ENCODE data around the gene PHACTR4. TPM values are rescaled to one million over a fixed set of nuclear protein-coding genes. Genes with fewer than 3 reads are reported as not detected.

Gene PHACTR4
- total RNA-seq, 2 experiments from 2014 or later: 19.5 to 21.5 TPM

DNA sequence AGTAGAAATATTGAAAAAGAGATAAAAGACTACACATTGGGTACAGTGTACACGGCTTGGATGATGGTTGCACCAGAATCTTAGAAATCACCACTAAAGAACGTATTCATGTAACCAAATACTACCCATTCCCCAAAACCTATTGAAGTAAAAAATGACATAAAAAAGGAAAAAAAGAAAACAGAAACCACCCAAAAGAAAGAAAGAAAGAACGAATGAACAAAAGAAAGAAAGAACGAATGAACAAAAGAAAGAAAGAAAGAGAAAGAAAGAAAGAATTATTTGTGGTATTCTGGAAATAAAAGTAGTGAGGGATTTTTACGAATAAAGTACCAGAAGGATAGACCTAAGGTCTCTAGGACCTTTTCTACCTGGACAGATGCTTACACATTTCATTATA lies 42.1 kb downstream of the PHACTR4 start:
- Mint-ChIP-seq H3K4me3 (no peak overlapping the region), H3K27me3 (no peaks in the 10 kb centered on the region), H3K9me3 (no peaks in the 10 kb centered on the region), H3K4me1 (ENCODE audit: low read depth) (peaks cover 5% of the 10 kb centered on the region), H3K27ac (no peak overlapping the region), H3K36me3 (no peaks in the 10 kb centered on the region)
- POLR2A ChIA-PET: no interaction called here
- intact Hi-C loops (cut with micrococcal nuclease): no loop called here
- CTCF ChIA-PET: interaction anchor here (1.1 kb wide), 1 partner anchor 51 kb away, joined by 3 read pairs; no protein-coding TSS in a partner anchor
- no peak for DNase-seq

DNA sequence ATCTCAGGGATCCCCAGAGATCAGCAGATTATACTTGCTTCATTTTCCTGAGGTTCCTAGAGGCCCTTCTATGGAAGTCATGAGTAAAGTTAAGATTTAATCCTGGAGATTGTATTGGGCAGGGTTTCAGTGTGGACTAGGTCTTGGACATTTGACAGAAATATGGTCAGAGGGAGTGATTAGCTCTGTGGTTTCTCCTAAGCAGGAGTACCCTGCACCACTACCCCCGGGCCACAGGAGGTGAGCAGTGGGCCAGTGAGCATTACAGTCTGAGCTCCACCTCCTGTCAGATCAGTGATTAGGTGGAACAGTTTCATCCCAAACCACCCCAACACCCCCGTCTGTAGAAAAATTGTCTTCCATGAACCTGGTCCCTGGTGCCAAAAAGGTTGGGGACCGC lies 43.2 kb downstream of the PHACTR4 start:
- no peaks in the 10 kb centered on the region for H3K36me3 Mint-ChIP-seq
- H3K27ac Mint-ChIP-seq: no peak overlapping the region
- H3K4me3 Mint-ChIP-seq: no peak overlapping the region
- H3K27me3 Mint-ChIP-seq: no peaks in the 10 kb centered on the region
- intact Hi-C loops (cut with micrococcal nuclease): no loop called here
- peaks cover 13% of the 10 kb centered on the region for H3K4me1 Mint-ChIP-seq (ENCODE audit: low read depth)
- ChIA-PET CTCF (interaction anchor here (0.7 to 0.9 kb wide), 2 partner anchors 164 to 464 kb away, joined by 3 read pairs; no protein-coding TSS in a partner anchor), POLR2A (no interaction called here)
- no peaks in the 10 kb centered on the region for H3K9me3 Mint-ChIP-seq
- no peak for DNase-seq

DNA sequence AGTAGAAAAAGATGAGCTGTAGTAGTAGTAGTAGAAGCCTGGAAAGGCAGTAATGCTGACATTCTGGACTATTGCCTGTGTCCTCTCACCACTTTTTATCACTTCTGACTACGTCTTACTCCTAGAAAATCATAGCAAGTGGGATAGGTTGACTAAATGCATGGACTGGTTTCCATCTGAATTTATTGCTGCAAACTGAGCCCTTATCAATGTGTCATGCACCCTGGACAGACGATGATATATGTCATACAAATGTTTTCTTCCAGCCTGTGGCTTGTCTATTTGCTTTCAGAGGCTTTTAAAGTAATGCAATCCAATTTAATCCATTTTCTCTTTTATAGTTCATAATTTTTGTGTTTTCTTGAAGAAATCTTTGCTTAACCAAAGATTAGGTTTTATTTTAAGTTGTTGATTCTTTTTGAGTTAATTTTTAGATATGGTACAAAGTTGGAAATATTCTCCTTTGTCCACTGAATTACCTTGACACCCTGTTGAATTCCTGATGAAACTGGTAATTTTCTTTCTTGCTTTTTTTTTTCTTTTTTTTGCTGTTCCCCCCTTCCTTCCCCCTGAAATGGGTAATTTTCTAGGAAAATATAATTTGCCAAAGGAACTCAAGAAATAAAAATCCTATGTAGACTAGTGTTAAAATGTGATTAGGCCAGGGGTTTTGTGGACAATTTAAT lies 47.1 kb downstream of the PHACTR4 start:
- no peaks in the 10 kb centered on the region for H3K9me3 Mint-ChIP-seq
- H3K27ac Mint-ChIP-seq: no peak overlapping the region
- ChIA-PET CTCF (no interaction called here), POLR2A (interaction anchor here (0.5 kb wide), 1 partner anchor 33 kb away, joined by 3 read pairs; no protein-coding TSS in a partner anchor)
- no peak for DNase-seq
- no peaks in the 10 kb centered on the region for H3K27me3 Mint-ChIP-seq
- intact Hi-C loops (cut with micrococcal nuclease): no loop called here
- peaks cover 12% of the 10 kb centered on the region for H3K4me1 Mint-ChIP-seq (ENCODE audit: low read depth)
- no peaks in the 10 kb centered on the region for H3K36me3 Mint-ChIP-seq
- no peak overlapping the region for H3K4me3 Mint-ChIP-seq

DNA sequence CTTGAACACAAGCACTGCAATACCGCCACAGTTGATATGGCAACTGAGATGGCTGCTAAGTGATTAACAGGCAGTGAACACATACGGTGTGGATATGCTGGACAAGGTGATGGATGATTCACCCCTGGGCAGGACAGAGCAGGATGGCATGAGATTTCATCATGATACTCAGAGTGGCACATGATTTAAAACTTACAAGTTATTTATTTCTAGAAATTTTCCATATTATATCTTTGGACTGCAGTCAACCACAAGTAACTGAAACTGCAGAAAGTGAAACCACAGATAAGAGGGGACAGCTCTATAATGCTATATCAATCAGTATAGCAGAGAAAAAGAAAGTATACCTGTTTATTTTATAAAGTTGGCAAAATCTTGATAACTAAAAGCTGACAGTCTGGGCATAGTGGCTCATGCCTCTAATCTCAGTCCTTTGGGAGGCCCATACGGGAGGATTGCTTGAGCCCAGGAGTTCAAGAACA lies 47.9 kb downstream of the PHACTR4 start:
- Mint-ChIP-seq H3K4me1 (ENCODE audit: low read depth) (peaks cover 12% of the 10 kb centered on the region), H3K9me3 (no peaks in the 10 kb centered on the region), H3K36me3 (no peaks in the 10 kb centered on the region), H3K4me3 (no peak overlapping the region), H3K27me3 (no peaks in the 10 kb centered on the region), H3K27ac (no peak overlapping the region)
- peak; percentile 41 for DNase-seq
- ChIA-PET CTCF (interaction anchor here (0.5 to 0.7 kb wide), 2 partner anchors 57 to 169 kb away, joined by 3 to 4 read pairs; no protein-coding TSS in a partner anchor), POLR2A (interaction anchor here (0.5 kb wide), 1 partner anchor 29 kb away, joined by 3 read pairs; no protein-coding TSS in a partner anchor)
- intact Hi-C loops (cut with micrococcal nuclease): no loop called here

DNA sequence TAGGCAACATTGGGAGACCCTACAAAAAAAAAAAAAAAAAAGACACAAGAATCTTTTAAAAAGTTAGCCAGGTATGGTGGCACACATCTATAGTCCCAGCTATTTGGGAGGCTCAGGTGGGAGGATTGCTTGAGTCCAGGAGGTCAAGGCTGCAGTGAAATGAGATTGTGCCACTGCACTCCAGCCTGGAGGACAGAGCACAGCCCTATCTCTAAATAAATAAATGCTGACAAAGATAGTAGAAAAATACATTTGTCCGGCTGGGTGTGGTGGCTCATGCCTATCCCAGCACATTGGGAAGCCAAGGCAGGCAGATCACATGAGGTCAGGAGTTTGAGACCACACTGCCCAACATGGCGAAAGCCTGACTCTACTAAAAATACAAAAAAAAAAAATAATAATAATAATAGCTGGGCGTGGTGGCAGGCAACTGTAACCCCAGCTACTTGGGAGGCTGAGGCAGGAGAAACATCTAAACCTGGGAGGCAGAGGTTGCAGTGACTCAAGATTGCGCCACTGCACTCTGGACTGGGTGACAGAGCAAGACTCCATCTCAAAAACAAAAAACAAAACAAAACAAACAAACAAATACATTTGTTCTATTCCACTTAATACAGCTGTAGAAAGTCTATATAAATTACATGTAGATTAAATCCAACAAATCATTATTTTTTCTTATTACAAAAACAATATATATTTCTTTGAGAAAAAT lies 48.5 kb downstream of the PHACTR4 start:
- DNase-seq: no peak
- H3K27me3 Mint-ChIP-seq: no peaks in the 10 kb centered on the region
- no peak overlapping the region for H3K4me3 Mint-ChIP-seq
- H3K27ac Mint-ChIP-seq: no peak overlapping the region
- POLR2A ChIA-PET: no interaction called here
- peaks cover 12% of the 10 kb centered on the region for H3K4me1 Mint-ChIP-seq (ENCODE audit: low read depth)
- CTCF ChIA-PET: interaction anchor here (0.7 to 1.6 kb wide), 3 partner anchors 8 to 169 kb away, joined by 3 to 4 read pairs (median 4); no protein-coding TSS in a partner anchor
- no peaks in the 10 kb centered on the region for H3K36me3 Mint-ChIP-seq
- H3K9me3 Mint-ChIP-seq: no peaks in the 10 kb centered on the region
- intact Hi-C loops (cut with micrococcal nuclease): no loop called here

DNA sequence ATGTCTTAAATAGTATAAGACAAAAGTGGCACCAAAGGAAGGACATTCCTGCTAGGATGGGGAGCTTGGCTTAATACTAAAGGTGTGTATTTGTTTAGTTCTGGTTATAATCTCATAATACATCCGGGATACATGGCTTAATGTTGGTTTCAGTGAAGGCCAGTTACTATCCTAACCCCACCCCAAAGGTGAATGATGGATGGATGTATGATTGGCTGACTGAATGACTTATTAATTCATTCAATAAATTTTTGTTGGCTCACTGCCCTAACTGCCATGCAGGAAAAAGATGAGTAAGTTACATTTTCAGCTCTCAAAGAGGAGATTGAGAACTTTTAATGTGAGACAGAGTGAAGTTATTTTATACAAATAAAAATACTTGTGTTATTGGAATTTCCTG lies 52.2 kb downstream of the PHACTR4 start:
- DNase-seq: no peak
- Mint-ChIP-seq H3K4me3 (no peak overlapping the region), H3K4me1 (ENCODE audit: low read depth) (peaks cover 16% of the 10 kb centered on the region), H3K36me3 (no peaks in the 10 kb centered on the region), H3K27ac (no peak overlapping the region), H3K27me3 (no peaks in the 10 kb centered on the region), H3K9me3 (no peaks in the 10 kb centered on the region)
- ChIA-PET CTCF (no interaction called here), POLR2A (no interaction called here)
- intact Hi-C loops (cut with micrococcal nuclease): loop anchor here (2.0 kb wide), 1 partner anchor 17 kb away; no protein-coding TSS in a partner anchor

DNA sequence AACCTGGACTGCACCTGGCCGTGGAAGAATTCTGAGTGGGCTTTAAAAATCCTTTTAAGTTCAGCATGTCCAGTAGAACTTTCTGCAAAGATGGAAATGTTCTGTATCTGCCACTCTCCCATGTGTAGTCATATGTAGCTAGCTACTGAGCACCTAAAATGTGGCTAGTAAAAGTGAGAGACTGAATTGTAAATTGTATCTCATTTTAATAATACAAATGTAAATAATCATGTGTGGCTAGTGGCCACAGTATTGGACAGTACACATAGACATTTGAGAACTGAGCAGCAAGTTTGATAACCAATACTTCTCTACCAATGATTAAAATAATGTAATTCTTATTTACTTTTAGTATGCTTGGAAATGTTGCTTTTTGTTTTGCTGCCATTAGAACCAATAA lies 57.3 kb downstream of the PHACTR4 start:
- peaks cover 7% of the 10 kb centered on the region for H3K4me1 Mint-ChIP-seq (ENCODE audit: low read depth)
- no peaks in the 10 kb centered on the region for H3K9me3 Mint-ChIP-seq
- H3K36me3 Mint-ChIP-seq: no peaks in the 10 kb centered on the region
- ChIA-PET POLR2A (no interaction called here), CTCF (no interaction called here)
- no peak overlapping the region for H3K27ac Mint-ChIP-seq
- no peak overlapping the region for H3K4me3 Mint-ChIP-seq
- intact Hi-C loops (cut with micrococcal nuclease): no loop called here
- no peaks in the 10 kb centered on the region for H3K27me3 Mint-ChIP-seq
- no peak for DNase-seq

DNA sequence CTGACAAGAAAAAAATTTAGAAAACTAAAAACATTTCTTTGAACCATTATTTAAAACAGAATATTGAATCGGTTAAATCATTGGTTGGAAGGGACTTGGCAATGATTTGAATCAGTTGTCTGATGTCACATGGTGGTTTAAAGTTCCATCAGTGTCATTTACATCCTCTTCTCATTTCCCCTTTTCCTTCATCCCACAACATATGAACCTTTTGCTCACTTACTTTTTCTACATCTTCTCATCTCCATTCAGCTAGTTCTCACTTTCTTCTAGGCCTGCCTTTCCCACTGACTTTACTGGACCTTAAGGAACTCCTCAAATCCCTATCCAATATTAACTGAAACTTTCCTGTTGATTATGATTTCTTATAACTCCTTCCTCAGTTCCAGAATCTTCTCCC lies 58.5 kb downstream of the PHACTR4 start:
- Mint-ChIP-seq H3K27me3 (no peaks in the 10 kb centered on the region), H3K4me1 (ENCODE audit: low read depth) (peaks cover 7% of the 10 kb centered on the region), H3K36me3 (no peaks in the 10 kb centered on the region), H3K27ac (no peak overlapping the region), H3K9me3 (no peaks in the 10 kb centered on the region), H3K4me3 (no peak overlapping the region)
- intact Hi-C loops (cut with micrococcal nuclease): no loop called here
- no peak for DNase-seq
- ChIA-PET CTCF (no interaction called here), POLR2A (no interaction called here)

DNA sequence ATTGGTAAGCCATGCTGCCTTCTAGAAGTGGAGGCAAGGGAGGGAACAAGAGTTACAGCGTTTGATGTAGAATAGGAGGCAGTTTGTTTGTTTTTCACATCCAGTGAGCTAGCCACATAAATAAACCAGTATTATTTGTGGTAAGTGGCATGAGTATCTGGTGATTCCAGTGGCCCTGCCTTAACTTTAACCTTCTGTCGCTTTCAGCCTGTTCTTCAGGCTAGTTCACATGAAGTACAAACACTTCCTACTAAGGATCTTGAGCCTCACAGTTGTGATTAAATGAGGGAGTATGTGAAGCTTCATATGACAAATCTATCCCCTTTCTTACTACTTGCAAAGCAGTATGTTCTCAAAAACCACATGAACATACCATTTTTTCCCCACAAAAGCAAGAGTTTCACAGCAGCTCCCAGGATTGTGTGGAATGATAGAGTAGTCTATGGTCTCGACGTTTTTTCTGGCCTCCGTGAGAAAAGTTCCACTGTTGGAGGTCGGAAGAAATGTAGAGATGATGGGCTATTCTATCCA lies 59.5 kb downstream of the PHACTR4 start:
- H3K4me3 Mint-ChIP-seq: no peak overlapping the region
- ChIA-PET CTCF (interaction anchor here (0.9 to 1.2 kb wide), 2 partner anchors 19 to 71 kb away, joined by 3 to 5 read pairs; no protein-coding TSS in a partner anchor), POLR2A (interaction anchor here (0.5 kb wide), 1 partner anchor 26 kb away, joined by 3 read pairs; no protein-coding TSS in a partner anchor)
- H3K27ac Mint-ChIP-seq: no peak overlapping the region
- H3K27me3 Mint-ChIP-seq: no peaks in the 10 kb centered on the region
- H3K4me1 Mint-ChIP-seq (ENCODE audit: low read depth): peaks cover 7% of the 10 kb centered on the region
- intact Hi-C loops (cut with micrococcal nuclease): no loop called here
- no peaks in the 10 kb centered on the region for H3K9me3 Mint-ChIP-seq
- no peak for DNase-seq
- H3K36me3 Mint-ChIP-seq: no peaks in the 10 kb centered on the region

DNA sequence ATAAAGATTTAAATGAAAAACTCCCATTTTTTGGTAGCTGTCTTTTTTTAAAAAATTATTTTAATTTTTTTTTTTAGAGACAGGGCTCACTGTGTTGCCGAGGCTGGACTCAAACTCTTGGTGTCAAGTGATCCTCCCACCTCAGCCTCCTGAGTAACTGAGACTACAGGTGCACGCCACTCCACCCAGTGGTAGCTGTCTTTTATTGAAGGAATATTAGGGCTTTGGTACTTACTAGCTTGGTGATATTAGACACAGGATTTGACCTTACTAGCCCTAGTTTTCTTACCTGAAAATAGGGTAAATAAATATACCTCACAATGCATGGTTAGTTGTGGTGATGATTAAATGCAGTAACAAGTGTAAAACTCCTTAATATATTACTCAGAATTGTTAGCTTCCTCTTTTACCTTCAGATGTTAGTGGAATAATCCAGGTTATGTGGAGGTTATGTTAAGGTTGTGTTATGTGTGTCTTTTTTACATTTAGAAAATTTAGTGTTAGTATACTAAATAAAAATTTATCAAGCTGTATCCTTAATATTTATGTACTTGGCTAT lies 66.8 kb downstream of the PHACTR4 start:
- ChIA-PET POLR2A (interaction anchor here (0.6 kb wide), 1 partner anchor 191 kb away, joined by 3 read pairs; no protein-coding TSS in a partner anchor), CTCF (interaction anchor here (0.6 to 1.5 kb wide), 4 partner anchors 21 to 446 kb away, joined by 3 to 10 read pairs (median 5); no protein-coding TSS in a partner anchor)
- Mint-ChIP-seq H3K27ac (no peak overlapping the region), H3K9me3 (no peaks in the 10 kb centered on the region), H3K4me3 (no peak overlapping the region), H3K36me3 (no peaks in the 10 kb centered on the region), H3K27me3 (no peaks in the 10 kb centered on the region), H3K4me1 (ENCODE audit: low read depth) (peaks cover 21% of the 10 kb centered on the region)
- intact Hi-C loops (cut with micrococcal nuclease): no loop called here
- DNase-seq: no peak

DNA sequence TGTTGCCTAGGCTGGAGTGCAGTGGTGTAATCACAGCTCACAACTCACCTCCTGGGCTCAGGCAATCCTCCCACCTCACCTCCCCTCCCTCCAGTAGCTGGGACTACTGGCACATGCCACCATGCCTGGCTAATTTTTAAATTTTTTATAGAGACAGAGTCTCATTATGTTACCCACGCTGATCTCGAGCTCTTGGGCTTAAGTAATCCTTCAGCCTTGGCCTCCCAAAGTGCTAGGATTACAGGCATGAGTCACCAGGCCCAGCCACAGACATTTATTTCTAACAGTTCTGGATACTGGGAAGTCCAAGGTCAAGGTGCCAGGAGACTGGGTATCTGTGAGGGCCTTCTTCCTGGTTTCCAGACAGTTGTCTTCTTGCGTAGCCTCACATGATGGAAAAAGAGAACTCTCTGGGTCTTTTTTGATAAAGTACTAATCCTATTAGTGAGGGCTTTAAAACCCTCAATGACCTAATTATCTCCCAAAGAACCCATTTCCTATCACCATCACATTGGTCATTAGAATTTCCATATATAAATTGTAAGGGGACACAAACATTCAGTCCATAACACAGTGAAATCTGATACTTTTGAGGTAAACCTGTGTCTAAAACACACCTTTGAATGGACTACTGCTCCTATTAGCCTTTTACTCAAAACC lies 67.9 kb downstream of the PHACTR4 start:
- H3K9me3 Mint-ChIP-seq: no peaks in the 10 kb centered on the region
- no peaks in the 10 kb centered on the region for H3K27me3 Mint-ChIP-seq
- no peaks in the 10 kb centered on the region for H3K36me3 Mint-ChIP-seq
- H3K27ac Mint-ChIP-seq: no peak overlapping the region
- no peak for DNase-seq
- POLR2A ChIA-PET: no interaction called here
- H3K4me1 Mint-ChIP-seq (ENCODE audit: low read depth): peaks cover 21% of the 10 kb centered on the region
- H3K4me3 Mint-ChIP-seq: no peak overlapping the region
- CTCF ChIA-PET: interaction anchor here (0.5 to 1.1 kb wide), 2 partner anchors 11 to 27 kb away, joined by 3 read pairs; no protein-coding TSS in a partner anchor
- intact Hi-C loops (cut with micrococcal nuclease): no loop called here
